Nephron progenitor cell (in vitro differentiated cells): ENCODE results near the gene PDGFA.

ENCODE experiments used
- DNase-seq: peaks from one replicate; pipeline ENCODE4 v3.0.0; 2021
- H3K27ac Mint-ChIP-seq: 2 replicates; pipeline ENCODE4 v1.8.0; 2021; ENCODE audit warnings: mild to moderate bottlenecking, moderate library complexity, mixed read lengths
- H3K27me3 Mint-ChIP-seq: 2 replicates; pipeline ENCODE4 v1.8.0; 2021; ENCODE audit warnings: mild to moderate bottlenecking, low read depth, mixed read lengths; ENCODE audit not compliant: poor library complexity
- H3K36me3 Mint-ChIP-seq: 2 replicates; pipeline ENCODE4 v1.8.0; 2021; ENCODE audit warnings: low read depth, mixed read lengths
- H3K4me1 Mint-ChIP-seq: 2 replicates; pipeline ENCODE4 v1.8.0; 2021; ENCODE audit warnings: mixed read lengths
- H3K4me3 Mint-ChIP-seq: 2 replicates; pipeline ENCODE4 v1.8.0; 2021; ENCODE audit warnings: mild to moderate bottlenecking, moderate library complexity, mixed read lengths
- H3K9me3 Mint-ChIP-seq: 2 replicates; pipeline ENCODE4 v1.8.0; 2021; ENCODE audit warnings: mild to moderate bottlenecking, moderate library complexity, mixed read lengths
- CTCF ChIP-seq: fragments of 200-600 bp; sonication (generic); IDR thresholded peaks from 2 replicates; pipeline ENCODE4 v1.5.0; 2021; ENCODE audit warnings: antibody characterized with exemption

The PDGFA gene

GRCh38 chr7:450741-451140 is 68.9 kb downstream of the PDGFA start:
- peaks cover 29% of the 10 kb centered on the region for H3K4me1 Mint-ChIP-seq
- H3K4me3 Mint-ChIP-seq = peak overlapping the region; percentile 15
- no peak for DNase-seq
- no peaks in the 10 kb centered on the region for H3K9me3 Mint-ChIP-seq
- no peak overlapping the region for H3K27ac Mint-ChIP-seq
- no peak for TF ChIP-seq CTCF
- peaks cover 32% of the 10 kb centered on the region for H3K27me3 Mint-ChIP-seq
- H3K36me3 Mint-ChIP-seq = no peaks in the 10 kb centered on the region

GRCh38 chr7:450036-450435 is 69.6 kb downstream of the PDGFA start:
- Mint-ChIP-seq H3K36me3 (no peaks in the 10 kb centered on the region), H3K4me1 (peaks cover 30% of the 10 kb centered on the region), H3K4me3 (no peak overlapping the region), H3K27ac (no peak overlapping the region), H3K27me3 (peaks cover 32% of the 10 kb centered on the region), H3K9me3 (no peaks in the 10 kb centered on the region)
- no peak for DNase-seq
- no peak for TF ChIP-seq CTCF

GRCh38 chr7:449324-450019 is 70.2 kb downstream of the PDGFA start:
- Mint-ChIP-seq H3K9me3 (no peaks in the 10 kb centered on the region), H3K27ac (no peak overlapping the region), H3K4me1 (peaks cover 35% of the 10 kb centered on the region), H3K27me3 (peaks cover 32% of the 10 kb centered on the region), H3K36me3 (no peaks in the 10 kb centered on the region), H3K4me3 (no peak overlapping the region)
- no peak for TF ChIP-seq CTCF
- no peak for DNase-seq

- DNase-seq = no peak
- Mint-ChIP-seq H3K4me3 (no peak overlapping the region), H3K4me1 (peaks cover 34% of the 10 kb centered on the region), H3K27ac (no peak overlapping the region), H3K27me3 (peaks cover 27% of the 10 kb centered on the region), H3K36me3 (no peaks in the 10 kb centered on the region), H3K9me3 (no peaks in the 10 kb centered on the region)
- TF ChIP-seq CTCF = no peak
Measured at GRCh38 chr7:447523-447922, 72.1 kb downstream of the PDGFA start.
